Endothelial cell (in vitro differentiated cells): ENCODE results near the gene ANKRD9. TPM values are rescaled to one million over a fixed set of nuclear protein-coding genes. Genes with fewer than 3 reads are reported as not detected.
A peak's percentile ranks its signal among the peaks of the same experiment; 100 is the strongest.

Experiments used
- DNase-seq: peaks from one replicate; pipeline ENCODE4 v3.0.0; 2021; ENCODE audit warnings: low spot score
- H3K27ac Mint-ChIP-seq: one replicate; pipeline ENCODE4 v1.8.0; 2021; ENCODE audit warnings: mixed read lengths, inconsistent platforms; ENCODE audit not compliant: unreplicated experiment
- H3K27me3 Mint-ChIP-seq: one replicate; pipeline ENCODE4 v1.8.0; 2021; ENCODE audit warnings: mild to moderate bottlenecking, moderate library complexity, mixed read lengths, inconsistent platforms; ENCODE audit not compliant: unreplicated experiment
- H3K36me3 Mint-ChIP-seq: one replicate; pipeline ENCODE4 v1.8.0; 2021; ENCODE audit warnings: mild to moderate bottlenecking, low read depth, mixed read lengths, inconsistent platforms; ENCODE audit not compliant: unreplicated experiment
- H3K4me1 Mint-ChIP-seq: one replicate; pipeline ENCODE4 v1.8.0; 2021; ENCODE audit warnings: mild to moderate bottlenecking, mixed read lengths, inconsistent platforms; ENCODE audit not compliant: unreplicated experiment
- H3K4me3 Mint-ChIP-seq: one replicate; pipeline ENCODE4 v1.8.0; 2021; ENCODE audit warnings: mild to moderate bottlenecking, mixed read lengths, inconsistent platforms; ENCODE audit not compliant: unreplicated experiment
- H3K9me3 Mint-ChIP-seq: one replicate; pipeline ENCODE4 v1.8.0; 2021; ENCODE audit warnings: mixed read lengths, inconsistent platforms; ENCODE audit not compliant: unreplicated experiment
- total RNA-seq: library from RNA; stranded (reverse); fragmentation: NEBNext Ultra II Directional; extraction: Animal tissue kit (Norgen Biotek cat#: 25700); gene quantifications from one replicate; pipeline ENCODE4 v1.2.1, GENCODE V29; 2021; ENCODE audit not compliant: unreplicated experiment
- TF ChIP-seq, protein P1 (sequence below): fragments of 200-600 bp; sonication (generic); IDR thresholded peaks from one replicate; pipeline ENCODE4 v1.5.0; 2021; ENCODE audit warnings: antibody characterized with exemption; ENCODE audit not compliant: unreplicated experiment

Gene ANKRD9
- total RNA-seq, 1 donor from 2014 or later = 9.4 TPM

DNA sequence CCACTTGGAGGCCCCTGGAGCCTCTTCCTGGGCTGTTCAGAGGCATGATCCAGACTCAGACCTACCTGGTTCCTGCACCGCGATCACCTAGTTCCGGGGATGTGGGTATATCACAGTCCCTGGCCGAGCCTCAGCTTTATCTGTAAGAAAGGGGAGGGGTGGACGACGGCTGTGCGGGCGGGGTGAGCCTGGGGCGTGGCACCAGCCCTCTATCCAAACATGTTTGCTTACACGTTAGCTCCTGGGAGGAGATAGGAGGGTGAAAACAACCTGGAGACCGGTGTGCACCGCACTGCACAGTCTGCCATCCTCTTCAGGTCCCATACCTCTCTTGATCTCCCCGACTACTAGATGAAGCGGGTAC is 1.2 kb downstream of the ANKRD9 start:
- H3K36me3 Mint-ChIP-seq = peaks cover 4% of the 10 kb centered on the region
- peak overlapping the region; percentile 80 for H3K4me3 Mint-ChIP-seq
- no peaks in the 10 kb centered on the region for H3K4me1 Mint-ChIP-seq
- no peak for DNase-seq
- H3K27me3 Mint-ChIP-seq = peaks cover 9% of the 10 kb centered on the region
- TF ChIP-seq, protein P1, sequence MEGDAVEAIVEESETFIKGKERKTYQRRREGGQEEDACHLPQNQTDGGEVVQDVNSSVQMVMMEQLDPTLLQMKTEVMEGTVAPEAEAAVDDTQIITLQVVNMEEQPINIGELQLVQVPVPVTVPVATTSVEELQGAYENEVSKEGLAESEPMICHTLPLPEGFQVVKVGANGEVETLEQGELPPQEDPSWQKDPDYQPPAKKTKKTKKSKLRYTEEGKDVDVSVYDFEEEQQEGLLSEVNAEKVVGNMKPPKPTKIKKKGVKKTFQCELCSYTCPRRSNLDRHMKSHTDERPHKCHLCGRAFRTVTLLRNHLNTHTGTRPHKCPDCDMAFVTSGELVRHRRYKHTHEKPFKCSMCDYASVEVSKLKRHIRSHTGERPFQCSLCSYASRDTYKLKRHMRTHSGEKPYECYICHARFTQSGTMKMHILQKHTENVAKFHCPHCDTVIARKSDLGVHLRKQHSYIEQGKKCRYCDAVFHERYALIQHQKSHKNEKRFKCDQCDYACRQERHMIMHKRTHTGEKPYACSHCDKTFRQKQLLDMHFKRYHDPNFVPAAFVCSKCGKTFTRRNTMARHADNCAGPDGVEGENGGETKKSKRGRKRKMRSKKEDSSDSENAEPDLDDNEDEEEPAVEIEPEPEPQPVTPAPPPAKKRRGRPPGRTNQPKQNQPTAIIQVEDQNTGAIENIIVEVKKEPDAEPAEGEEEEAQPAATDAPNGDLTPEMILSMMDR = no peak
- H3K9me3 Mint-ChIP-seq = no peaks in the 10 kb centered on the region
- H3K27ac Mint-ChIP-seq = no peak overlapping the region

DNA sequence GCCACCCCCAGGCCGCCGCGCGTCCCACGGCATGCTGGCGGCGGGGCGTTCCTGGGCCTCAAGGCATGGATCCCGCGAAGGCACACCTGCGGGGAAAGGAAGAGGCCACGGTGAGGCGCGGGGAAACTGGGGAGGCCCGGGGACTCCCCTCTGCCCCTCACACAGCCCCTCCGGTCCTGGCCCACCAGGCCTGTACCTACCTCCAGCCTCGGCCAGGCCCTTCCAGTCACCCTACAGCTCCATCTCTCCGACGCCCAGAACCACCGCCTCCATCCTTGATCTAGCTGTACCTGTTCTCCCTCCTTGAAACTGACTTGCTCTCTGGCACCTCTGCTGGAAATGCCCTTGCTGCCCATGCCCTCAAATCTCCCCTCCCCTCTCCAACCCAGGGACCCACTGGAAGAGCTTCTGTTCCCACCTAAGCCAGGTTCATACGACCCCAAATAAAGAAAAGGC is 1.7 kb downstream of the ANKRD9 start:
- TF ChIP-seq, protein P1 = no peak
- Mint-ChIP-seq H3K36me3 (peaks cover 4% of the 10 kb centered on the region), H3K4me1 (no peaks in the 10 kb centered on the region), H3K4me3 (peak overlapping the region; percentile 80), H3K27me3 (peaks cover 6% of the 10 kb centered on the region), H3K27ac (no peak overlapping the region), H3K9me3 (no peaks in the 10 kb centered on the region)
- DNase-seq = no peak

DNA sequence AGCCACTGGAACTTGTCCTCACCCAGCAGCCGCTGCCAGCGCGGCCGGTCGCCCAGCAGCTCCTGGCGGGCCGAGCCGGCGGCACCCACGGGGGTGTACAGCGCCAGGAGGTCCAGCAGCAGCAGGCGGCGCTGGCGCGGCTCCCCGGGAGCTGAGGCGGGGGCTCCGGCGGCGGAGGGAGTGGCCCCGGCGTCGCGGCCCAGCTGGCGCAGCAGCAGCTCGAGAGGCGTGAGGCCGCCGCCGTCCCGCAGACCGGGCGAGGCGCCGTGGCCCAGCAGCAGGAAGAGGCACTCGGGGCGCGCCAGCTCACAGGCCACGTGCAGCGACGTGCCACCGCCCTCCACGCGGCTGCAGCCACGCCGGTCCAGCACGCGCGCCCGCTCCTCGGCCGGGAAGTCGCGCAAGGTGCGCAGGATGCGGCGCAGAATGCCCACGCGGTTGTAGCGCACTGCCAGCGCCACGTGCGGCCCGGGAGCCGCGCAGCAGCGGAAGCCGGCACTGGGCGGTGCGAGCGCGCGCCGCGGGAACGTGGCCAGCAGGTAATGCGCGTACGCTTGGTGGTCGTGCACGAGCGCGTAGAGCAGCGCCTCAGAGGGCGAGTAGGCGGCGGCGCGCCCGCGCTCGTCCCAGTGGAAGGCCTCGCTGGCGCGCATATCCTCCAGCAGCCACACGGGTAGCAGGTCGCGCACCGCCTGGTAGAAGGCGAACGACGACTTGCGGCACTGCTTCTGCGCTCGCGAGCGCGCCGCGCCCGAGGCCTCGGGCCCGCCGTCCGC is 2.3 kb downstream of the ANKRD9 start:
- DNase-seq = no peak
- TF ChIP-seq, protein P1 = no peak
- Mint-ChIP-seq H3K36me3 (peaks cover 4% of the 10 kb centered on the region), H3K27ac (no peak overlapping the region), H3K4me3 (no peak overlapping the region), H3K4me1 (no peaks in the 10 kb centered on the region), H3K27me3 (peaks cover 6% of the 10 kb centered on the region), H3K9me3 (no peaks in the 10 kb centered on the region)

DNA sequence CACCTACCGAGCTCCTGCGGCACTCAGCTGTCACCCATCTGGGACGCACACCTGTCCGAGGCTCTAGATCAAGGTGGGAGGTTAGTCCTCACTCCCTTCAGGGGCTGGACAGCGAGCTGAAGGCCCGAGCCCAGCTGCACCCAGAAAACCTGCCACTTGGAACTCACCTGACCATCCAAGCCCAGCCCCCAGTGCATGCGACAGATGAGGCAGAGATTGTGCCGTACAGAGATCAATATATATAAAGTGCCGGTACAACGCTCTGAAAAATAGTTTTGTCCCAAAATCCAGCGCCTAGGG is 3.0 kb downstream of the ANKRD9 start:
- Mint-ChIP-seq H3K27me3 (peaks cover 6% of the 10 kb centered on the region), H3K9me3 (no peaks in the 10 kb centered on the region), H3K27ac (no peak overlapping the region), H3K4me3 (no peak overlapping the region), H3K36me3 (peaks cover 4% of the 10 kb centered on the region), H3K4me1 (no peaks in the 10 kb centered on the region)
- DNase-seq = no peak
- TF ChIP-seq, protein P1 = no peak

DNA sequence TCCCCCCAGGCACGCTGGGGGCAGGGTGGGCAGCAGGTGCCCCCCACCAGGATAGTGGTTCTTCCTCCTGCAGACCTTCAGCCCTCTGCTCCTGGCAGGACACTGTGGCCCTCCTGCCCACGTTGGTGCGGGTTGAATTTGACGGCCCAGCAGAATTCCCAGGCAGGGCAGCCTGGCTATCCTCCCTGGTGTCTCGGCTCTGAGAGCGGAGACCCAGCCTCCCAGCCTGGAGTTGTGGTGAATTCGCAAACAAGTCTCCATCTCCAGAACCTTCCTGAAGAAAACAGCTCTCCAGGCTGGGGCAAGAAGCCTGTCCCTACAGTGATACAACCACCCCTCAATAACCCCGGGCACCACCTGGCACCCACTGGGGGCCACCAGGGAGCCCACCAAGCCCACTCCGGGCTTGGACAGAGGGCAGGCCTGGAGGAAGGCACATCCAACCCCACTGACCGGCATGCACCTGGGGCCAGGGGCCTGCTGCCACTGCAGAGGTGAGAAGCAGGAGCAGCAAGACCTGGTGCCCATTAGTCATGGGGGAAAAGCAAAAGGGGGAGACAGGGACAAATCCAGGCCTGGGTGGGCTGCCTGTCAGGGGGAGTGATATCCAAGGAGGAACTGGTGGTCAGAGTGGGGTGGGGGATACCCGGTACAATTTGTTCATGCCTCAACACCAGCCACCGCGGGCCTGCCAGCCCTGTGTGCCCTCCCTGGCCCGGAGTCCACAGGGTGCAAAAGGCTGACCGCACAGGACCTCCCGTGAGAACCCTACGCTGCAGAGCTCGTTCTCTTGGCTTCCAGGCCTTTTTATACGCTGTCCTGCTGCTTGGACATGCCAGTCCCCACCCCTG is 3.6 kb downstream of the ANKRD9 start:
- Mint-ChIP-seq H3K4me3 (no peak overlapping the region), H3K9me3 (no peaks in the 10 kb centered on the region), H3K27me3 (peaks cover 6% of the 10 kb centered on the region), H3K27ac (no peak overlapping the region), H3K4me1 (no peaks in the 10 kb centered on the region), H3K36me3 (peaks cover 4% of the 10 kb centered on the region)
- no peak for DNase-seq
- TF ChIP-seq, protein P1 = no peak
